AG08395 (cell line): ENCODE results near the gene PNPLA5.
"Not testable (repeated sequence)": the region's sequence is repeated elsewhere in the genome, so short reads cannot be mapped to it uniquely, and the experiment has no call there.

Experiments used
- DNase-seq: peaks from one replicate; pipeline ENCODE4 v3.0.0; 2012; ENCODE audit warnings: mixed read lengths, low spot score

PNPLA5 gene

DNA sequence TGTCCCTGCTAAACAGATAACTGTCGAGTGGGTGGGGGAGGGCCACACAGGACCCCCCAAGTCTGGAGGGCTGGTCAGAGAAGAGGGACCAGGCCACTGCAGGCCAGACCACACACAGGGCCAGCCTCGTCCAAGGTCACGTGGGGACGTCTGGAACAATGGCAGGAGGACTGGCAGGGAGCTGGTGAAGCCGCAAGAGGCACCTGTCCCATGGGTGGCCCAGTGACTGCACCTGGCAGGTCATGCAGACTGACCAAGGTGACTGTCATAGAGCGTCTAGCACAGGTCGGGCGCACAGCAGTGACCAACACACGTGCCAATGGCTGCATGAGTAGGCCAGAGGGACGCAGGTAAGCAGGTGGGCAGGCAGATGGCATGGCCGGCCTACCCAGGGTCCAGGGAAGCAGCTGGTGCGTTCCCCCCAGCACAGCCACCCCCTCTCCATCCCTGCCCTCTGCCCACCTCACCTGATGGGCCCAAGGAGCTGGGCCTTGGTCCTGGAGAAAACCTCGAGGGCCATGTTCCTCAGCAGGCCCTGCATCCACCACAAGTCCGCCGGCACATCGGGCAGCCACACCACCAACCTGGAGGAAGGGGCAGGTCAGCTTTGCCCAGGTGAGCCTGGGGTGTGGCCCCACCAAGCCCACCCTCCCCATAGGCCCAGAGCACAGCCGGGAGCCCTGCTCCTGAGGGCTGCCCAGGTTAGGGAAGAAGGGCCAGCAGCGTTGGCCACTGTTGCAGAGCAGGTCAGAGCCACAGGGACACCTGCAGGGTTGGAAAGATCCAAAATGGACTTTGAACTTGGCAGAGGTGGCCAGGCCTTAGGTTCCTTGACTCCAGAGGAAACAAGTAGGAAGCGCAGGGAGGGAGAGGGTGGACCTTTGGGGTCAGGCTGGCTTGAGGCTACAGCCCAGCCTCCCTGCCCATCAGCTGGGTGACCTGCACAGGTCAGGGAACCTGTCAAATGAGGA lies 10.4 kb downstream of the PNPLA5 start:
- DNase-seq = no peak

DNA sequence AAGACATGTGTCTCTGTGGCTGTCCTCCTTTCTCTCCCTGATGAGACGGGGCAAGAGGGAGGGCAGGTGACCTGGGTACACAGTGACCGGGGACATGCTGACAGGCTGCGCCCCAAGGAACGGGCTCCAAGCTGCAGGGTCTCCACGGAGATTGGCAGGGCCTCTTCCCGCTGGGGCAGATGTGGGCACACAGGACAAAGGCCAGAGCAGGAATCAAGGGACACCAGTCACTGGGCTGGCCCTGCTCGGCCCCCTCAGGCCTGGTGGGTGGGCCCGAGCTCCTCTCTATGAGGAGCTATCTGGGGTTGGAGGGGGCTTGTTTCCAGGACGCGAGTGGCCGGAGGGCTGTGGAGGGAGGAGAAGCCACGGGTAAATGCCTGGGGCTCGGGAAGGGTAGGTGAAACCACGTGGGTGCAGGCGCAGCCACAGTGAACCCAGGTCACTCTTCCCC lies 11.2 kb downstream of the PNPLA5 start:
- DNase-seq = no peak

DNA sequence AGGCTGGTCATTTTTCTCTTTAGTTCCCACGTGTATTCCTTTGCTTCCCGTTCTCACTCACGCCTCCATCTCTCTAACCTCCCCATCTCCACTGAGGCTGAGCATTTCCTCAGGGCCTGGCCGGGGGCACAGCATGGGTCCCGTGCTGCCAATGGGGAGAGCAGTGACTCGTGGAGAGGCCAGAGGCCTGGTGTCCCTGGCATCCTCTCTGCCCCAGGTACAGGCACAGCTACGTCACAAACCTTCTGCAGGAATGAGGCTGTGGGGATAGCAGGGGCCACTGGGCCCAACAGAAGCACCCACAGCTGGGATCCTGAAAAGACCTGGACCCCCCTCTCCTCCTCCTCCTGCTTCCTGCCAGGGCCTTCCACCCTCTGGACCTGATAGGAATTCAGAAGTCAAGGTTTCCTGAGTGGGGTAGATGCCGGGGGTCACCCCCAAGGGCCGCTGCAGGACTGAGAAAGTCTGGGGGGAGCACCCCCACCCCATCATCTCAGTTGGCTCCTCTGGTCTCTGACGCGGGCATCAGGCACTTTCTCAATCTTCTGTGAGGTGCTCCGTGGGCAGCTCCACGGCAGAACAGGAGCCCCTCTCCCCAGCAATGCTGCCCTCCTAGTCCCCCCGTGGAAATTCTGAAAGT lies 11.8 kb downstream of the PNPLA5 start:
- no peak for DNase-seq

DNA sequence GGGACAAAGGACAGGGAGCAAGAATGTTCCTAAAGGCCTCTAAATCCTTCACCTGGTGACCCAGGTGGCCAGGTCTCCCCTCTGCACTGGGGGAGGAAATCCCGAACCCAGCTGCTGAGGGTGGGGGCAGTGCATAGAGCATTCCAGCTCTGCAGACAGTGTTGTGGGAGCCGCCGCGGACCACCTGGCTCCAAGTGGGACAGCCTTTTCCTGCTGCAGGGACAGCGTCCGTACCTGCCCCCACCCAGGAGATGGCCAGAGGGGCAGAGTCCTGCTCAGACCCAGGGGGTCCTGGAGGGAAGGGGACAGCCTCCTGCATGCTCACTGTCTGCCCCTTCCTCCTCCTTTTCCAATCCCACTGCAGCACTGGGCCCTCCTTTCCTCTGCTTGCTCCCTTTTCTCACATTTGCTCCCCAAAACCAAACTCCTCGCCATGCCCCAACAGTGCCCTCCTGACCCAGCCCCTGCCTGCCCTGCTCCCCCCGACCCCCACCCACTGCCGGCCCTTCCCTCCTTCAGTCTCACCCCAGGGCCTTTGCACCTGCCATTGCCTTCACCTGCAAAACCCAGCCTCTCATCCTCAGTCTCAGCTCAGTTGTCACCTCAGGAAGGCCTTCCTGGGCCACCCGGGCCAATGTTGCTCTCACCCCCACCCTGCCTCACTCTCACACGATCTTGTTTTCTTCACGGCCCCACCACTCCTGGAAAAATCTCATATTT lies 12.8 kb downstream of the PNPLA5 start:
- DNase-seq = no peak

DNA sequence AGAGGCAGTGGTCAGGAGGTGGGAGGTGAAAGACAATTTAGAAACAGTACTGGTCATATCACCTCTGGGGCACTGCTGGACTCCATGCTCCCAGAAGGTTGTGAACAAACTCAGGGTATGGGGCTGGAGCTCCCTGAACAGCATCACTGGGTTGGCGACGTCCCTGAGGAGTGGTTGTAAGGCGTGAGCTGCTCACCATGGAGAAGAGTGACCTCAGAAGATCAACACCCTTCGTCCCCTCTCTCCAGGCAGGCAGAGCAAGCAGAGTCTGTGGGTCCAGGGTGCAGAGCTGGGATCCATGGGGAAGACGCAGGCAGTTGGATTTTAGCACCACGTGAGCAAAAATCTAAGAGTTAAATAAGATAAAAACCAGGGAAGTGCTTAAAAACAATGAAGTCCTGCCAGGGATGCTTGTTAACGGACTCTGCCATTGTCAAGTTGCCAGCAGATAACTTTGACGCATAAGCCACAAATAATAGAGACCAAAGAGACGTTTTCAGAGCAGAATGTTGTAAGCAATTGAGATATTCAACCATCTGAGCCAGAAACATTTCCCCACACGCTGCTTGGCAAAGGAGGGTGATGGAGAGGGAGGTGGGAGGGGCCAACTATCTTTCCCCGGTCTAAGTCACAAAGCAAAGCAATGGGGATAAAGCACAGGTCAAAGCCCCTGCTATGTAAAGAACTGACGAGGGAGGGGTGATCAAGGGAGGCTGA lies 13.6 kb downstream of the PNPLA5 start:
- no peak for DNase-seq

DNA sequence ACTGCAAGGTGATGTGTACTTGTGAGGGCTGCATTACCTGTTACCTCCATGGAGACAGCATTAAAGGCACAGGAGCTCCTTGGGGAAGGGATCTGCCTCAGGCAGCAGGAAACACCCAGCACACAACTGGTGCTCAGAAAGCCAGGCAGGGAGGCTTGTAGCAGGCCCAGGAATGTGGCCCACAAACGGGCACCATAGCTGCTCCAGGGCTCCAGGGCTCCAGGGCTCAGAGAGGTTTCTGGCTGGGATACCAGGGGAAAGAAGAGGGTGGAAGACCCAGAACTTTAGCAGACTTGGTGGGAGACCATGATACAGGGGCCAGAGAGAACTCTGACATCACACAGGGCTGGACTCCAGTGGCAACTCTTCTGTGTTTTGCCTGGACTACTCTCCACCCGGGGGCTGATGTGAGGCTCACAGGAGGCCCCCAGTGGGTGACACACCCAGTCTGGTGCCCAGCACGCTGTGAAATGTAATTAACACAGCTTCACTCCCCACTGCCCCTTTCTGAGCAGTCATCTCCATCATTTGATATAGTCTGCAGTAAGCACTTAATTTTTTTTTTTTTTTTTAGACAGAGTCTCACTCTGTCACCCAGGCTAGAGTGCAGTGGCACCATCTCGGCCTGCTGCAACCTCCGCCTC lies 14.8 kb downstream of the PNPLA5 start:
- no peak for DNase-seq

DNA sequence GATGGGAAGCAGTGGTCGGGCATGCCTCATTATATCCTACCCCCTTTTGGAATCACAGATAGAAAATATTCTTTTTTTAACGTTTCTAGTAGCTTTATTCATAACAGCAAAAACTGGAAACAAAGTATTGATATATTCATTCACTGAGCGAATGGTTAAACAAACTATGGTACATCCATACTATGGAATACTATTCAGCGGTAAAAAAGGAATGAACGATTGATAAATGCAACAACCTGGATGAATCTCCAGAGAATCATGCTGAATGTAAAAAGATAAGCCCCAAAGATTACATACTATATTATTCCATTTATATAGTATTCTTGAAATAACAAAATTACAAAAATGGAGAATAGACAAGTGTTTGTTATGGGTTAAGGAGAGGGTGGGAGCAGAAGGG lies 22.0 kb downstream of the PNPLA5 start:
- DNase-seq = no peak

DNA sequence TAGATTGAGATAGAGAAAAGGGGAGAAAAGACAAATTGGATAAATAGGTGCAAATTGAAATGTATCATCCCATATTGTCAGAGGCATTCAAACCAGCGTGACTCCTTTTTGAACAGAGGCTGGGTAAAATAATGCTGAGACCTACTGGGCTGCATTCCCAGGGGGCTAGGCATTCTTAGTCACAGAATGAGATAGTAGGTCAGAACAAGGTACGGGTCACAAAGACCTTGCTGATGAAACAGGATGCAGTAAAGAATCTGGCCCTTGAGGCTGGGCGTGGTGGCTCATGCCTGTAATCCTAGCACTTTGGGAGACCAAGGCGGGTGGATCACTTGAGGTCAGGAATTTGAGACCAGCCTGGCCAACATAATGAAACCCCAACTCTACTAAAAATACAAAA lies 22.8 kb downstream of the PNPLA5 start:
- DNase-seq = not testable (repeated sequence)

DNA sequence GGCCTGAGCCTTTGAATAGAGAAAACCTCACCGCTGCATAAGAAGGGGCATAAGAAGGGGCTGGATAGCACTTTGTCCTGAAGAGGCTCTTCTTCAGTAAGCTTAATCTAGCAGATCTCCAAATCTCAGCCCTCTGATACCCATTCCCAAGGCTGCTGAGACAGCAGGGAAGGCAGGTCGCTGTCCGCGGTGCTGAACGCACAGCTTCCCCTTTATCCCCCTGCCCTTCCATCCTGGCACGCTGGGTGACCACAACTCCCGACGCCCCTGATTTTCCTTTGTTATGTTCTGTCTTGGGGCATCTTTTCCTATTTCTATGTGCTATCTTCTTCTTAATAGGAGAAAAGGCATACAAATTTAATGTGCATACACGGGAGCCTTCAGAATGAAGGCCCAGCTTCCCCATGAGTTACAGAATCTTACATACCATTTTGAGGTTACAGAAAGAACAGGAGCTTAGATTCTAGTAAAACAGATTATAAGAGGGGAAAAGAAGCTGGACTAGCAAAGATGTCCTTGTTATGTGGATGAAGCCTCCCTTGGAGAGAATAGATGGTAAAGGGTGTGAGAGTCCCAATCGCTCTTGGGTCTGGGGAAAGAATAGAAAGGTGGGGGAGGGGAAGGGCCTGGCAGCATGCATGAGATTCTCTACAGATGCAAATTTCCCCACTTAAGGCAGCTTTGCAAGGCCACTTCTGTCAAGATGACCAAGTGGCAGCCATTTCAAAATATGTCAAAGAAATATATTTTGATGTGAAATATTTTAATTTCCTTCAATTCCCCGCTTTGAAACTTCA lies 23.8 kb downstream of the PNPLA5 start:
- DNase-seq = peak; percentile 78

DNA sequence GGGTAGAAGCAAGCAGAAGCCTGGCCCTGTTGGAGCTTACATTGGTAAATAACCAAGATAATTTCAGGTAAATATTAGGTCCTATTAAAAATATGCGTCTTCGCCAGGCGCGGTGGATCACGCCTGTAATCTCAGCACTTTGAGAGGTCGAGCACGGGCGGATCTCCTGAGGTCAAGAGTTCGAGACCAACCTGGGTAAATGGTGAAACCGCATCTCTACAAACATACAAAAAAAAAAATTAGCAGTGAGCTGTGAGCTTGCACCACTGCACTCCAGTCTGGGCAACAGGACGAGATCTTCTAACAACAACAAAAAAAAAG lies 29.0 kb downstream of the PNPLA5 start:
- no peak for DNase-seq

DNA sequence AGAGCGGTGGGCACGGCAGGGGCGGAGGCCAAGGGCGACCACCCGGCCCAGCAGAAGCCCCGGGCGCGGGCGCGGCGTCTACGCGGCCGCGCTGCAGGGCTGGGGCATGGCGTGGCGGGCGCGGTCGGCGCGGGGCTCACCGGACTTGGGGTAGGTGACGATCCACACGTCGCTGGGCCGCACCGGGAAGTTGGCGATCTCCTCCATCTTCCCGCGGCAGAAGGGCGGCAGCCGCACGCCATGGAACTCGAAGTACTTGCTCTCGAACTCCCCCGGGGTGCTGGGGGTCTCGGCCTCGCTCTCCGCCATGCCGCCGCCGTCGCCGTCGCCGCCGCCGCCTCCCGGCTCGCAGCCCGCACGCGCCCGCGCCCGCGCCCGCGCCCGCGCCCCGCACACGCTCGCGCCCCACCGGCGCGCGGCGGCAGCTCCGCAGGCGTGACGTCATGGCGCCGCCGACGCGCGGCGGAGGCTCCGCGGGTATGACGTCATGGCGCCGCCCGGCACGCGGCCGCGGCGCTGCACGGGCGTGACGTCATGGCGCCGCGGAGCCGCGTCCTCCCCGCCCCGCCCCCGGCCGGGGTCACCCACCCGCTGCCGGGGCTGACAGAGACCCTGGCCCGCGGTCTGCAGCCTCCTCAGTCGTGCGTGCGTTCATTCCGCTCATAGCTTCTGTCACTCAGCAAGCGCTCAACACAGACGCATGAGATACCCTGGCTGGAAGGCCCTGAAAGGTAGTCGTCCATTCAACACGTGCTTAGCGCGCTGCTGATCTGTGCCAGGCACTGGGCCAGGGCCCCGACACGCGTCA lies 29.5 kb downstream of the PNPLA5 start, which contains the start of gene SULT4A1:
Gene SULT4A1 (minus strand): TSS at position 440 of the 808 bp plus-strand sequence. CDS start 131 bp downstream, at position 309.
- DNase-seq = no peak

DNA sequence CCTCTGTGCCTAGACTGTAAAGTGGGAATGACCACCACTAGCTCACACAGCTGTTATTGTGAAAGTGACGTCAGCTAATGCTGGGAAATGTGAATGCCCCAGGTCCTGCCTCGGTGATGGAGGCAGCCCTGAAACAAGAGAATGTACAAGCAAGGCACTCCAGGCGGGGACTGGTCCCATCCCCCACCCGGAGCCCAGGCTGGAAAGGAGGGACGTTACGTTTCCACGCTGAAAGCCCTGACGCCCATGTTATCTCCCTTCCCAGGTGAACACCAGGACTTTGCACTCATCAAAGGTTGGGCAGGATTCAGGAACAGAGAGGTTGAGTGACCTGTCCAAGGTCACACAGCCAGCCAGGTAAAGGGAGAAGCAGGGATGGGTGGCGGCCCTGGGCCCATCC lies 30.3 kb downstream of the PNPLA5 start:
- no peak for DNase-seq

DNA sequence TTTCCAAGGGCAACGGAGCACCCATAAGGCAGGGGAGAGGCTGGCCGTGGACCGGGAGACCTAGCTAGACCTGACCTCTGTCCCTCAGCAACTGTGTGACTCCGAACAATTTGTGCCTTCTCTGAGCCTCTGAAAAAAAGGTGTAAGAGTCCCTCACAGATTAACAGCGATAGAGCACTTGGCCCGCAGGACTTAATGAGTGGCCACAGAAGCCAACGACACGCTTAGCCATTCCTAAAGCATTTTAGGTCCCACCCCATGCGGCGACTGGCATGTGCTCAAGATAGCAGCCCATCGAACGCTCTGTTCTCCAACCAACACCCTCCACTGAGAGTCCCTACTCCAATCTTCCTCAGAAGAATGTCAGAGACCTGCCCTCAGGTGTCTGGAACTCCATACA lies 31.0 kb downstream of the PNPLA5 start:
- DNase-seq = no peak

DNA sequence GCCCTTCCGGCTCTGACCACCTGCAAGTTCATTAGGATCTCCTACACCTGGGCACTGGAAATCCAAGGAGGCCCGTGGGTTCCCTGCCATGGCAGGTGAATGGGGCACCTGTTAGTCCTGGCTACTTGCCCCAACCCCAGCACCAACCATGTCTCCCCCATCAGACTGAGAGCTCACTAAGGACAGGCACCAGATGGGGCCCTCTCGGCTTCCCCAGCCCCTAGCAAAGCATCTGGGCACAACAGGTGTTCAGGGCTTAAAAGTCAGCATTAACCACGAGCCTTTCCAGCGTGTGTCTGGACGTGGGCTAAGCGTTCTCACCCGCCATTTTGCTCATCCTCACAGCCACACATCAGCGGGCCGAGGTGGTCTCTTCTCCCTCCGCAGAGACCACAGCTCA lies 31.7 kb downstream of the PNPLA5 start:
- DNase-seq = no peak

DNA sequence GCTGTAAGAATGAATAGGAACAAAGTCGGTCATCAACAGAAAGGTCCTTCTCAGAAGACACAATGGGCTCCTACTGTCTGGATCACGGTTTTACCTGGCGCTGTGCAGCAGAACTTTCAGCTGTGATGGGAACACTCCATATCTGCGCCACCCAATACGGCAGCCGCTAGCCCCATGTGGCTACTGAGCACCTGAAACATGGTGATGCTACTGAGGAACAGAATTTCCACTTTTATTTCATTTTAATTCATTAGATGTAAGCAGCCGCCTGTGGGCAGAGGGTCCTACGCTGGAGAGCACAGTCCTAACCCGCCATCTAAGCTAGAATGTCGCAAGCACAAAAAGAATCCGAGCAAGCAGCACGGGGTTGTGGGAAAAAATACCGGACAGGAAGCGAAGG lies 32.2 kb downstream of the PNPLA5 start:
- no peak for DNase-seq

DNA sequence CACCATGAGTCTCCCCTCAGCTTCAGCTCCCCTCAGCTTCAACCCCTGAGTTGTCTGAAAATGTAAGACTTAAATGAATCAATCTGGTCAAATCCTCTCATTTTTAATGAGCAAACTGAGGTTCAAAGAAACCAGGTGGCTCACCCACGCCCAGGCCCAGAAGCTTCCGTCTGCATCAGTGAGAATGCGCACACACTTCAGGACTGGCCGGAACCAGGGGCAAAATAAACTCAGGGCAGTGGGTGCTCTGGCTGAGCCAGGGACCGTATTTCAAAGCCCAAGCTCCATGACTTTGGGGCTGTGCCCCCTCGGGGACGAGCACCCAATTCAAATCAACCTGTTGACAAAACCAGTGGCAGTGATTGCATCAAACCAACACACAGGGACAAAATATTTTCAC lies 32.6 kb downstream of the PNPLA5 start:
- DNase-seq = no peak

DNA sequence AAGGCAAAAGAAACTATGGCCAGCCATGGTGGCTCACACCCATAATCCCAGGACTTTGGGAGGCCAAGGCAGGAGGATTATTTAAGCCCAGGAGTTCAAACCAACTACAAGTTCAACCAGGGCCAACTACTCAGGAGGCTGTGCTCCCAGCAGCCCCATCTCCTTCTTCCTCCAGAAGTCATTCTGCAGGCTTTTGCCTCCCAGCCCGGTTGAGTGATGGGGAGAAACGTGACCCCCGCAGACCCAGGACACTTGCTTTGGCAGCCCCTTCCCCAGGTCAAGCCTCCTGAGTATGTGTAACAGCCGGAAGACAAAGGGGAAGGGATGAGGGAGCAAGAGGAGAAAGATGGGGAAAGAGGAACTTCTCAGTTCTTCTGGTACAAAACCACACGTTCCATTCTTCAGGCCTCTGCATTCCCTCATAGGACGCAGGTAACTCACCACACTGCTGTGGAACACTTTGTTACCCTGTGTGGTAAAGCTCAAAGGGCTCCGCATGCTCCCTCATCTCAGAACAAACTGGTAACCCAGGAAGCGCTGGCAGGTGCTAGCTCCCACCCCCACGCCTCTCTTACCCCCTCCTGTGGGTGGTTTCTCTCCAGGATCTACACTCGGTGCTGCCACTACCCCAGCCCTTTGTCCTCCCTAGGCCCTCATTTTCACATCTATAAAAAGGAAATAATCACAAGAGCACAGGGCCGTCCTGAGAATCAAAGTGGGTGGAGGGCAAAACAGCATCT lies 33.5 kb downstream of the PNPLA5 start:
- DNase-seq = no peak

DNA sequence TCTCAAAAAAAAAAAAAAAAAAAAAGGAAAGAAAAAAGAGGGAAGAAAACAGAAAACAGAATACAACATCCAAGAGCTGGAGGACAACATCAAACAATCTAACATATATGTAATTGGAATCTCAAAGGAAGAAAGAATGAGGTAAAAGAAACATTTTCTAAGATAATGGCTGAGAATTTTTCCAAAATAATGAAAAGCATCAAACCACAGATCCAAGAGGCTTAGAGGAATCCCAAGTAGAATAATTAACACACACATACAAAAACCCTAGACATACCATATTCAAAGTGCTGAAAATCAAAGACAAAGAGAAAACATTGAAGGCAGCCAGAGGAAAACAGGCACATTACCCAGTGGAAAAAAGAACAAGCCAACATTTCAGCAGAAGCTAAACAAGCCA lies 34.4 kb downstream of the PNPLA5 start:
- no peak for DNase-seq

DNA sequence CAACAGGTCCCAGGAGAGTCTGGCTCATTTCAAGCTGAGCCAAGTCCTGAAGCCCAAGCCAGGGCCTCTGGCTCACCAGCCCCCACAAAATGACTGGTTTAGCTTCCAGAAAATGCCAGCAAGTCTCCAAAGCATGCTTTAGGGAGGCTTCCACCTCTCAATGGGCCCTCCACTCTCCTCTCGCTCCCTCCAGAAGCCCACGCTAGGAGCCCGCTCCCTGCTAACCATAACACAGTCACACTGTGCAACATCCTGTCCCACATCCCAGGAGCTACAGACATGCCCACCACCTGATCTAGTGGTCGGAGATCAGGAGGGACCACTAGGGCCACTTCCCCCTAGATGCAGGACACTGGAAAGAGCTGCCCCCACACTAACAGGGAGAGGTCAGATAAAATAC lies 36.4 kb downstream of the PNPLA5 start:
- no peak for DNase-seq
